GM08714 (cell line): ENCODE data around the gene DNAJC13.

Source experiments
- H3K4me3 ChIP-seq: fragments of 200-500 bp; sonication (Bioruptor generic); 2 replicates; pipeline ENCODE4 v1.5.1; 2014; ENCODE audit warnings: mild to moderate bottlenecking, low read length, inconsistent platforms
- ZNF274 ChIP-seq: IDR thresholded peaks from 2 replicates; pipeline ENCODE4 v1.6.1; 2012; ENCODE audit warnings: mild to moderate bottlenecking, low read depth, low read length

Gene DNAJC13

DNA sequence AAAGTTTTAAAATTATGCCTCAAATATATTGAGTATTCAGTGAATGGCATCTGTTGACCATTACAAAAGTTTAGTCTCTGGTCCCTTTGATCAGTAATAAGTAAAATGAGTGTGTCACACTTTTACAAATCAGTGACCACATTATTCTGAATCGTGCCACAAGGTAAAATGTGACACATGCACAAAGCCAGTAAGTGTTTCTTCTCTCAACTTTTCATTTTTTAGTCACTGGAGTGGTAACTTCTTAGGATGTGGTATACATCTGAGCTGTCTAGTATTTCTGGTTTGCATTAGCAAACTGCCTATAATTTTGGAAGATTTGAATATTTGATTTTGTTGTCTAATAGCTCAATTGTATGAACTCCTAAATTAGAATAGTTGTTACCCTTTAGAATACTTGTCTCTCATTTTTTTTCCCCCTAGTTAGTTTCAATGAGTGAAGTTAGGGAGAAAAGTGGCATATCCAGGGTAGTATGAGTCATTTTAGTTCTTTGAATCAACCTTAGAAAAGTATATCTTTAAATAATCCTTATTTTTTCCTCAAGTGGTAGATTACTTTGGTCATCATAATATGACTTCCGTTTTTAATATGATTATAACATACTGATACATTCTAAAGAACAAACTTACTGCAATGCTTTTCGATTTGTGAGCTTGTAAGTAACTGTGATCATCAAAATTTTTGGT lies 18.1 kb downstream of the DNAJC13 start:
- no peak for TF ChIP-seq ZNF274
- no peak overlapping the region for H3K4me3 ChIP-seq

DNA sequence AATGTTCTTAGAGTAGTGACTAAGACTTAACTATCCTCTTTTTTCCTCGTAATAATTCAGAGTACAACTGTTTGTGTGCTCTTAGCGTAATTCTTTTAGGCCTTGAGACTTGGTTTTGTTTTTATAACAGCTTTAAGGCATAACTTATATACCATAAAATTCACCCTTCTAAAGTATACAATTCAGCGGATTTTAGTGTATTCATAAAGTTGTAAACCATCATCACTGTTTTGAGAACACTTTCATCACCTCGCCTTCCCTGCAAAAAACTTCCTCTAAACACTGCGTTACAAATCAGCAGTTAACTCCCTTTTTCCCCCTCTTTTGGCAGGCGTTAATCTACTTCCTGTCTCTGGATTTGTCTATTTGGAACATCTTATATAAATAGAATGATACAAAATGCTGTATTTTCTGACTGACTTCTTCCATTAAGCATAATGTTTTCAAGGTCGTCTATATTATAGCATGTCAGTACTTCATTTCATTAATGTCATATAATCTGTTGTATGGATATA lies 18.7 kb downstream of the DNAJC13 start:
- no peak overlapping the region for H3K4me3 ChIP-seq
- no peak for TF ChIP-seq ZNF274

DNA sequence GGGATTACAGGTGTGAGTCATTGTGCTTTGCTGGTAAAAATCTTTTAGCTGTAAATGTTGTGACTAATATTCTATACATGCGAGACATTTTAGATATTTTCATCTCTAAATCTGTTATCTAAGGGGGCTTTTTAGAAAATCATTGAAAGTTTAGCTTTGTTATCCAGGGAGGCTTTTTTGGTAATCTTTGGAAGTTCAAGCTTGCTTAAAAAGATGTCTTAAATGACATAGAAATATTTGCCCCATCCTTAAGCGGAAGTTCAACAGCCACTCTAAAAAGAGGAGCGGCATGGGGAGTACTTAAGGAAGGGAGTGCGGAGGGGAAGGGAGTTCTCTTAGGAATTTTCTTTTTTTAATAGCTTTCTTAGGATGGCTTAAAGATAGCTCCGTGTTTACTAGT lies 26.1 kb downstream of the DNAJC13 start:
- no peak for TF ChIP-seq ZNF274
- H3K4me3 ChIP-seq = no peak overlapping the region

DNA sequence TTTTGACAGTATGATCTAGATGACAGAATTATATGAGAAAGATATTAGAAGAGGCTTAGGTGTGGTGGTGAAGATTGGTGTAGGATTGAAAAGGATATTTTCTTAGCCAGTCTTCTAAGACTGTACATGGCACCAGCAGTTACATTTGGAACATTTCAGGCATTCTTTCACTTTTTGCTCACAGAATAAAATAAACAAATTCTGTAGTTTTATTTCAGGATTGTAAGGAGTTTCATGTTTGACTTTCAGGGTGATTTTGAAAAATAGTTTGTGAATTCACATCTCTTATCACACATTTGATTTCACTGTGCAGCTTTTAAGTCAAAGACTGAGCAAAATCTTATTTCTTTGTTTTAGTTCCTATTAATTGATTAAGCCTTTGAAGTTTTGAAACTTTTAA lies 27.1 kb downstream of the DNAJC13 start:
- no peak for TF ChIP-seq ZNF274
- no peak overlapping the region for H3K4me3 ChIP-seq

DNA sequence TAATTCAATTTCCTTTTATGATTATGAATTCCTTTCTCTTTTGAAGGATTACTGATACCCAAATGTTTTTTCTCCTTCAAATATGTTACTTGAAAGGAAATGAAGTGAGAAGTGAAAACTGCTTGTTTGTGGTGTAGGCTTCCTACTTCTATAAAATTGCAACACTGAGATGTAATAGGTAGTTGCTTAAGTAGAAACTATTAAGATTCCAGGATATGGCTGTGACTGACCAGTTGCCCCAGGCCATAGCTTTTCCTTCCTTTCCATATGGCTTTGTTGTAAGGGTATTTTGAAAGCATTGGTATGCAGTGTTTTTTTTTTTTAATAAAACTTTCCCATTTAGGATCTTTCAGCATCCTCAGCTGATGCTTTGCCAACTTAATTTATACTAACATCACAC lies 28.5 kb downstream of the DNAJC13 start:
- no peak overlapping the region for H3K4me3 ChIP-seq
- TF ChIP-seq ZNF274 = no peak

DNA sequence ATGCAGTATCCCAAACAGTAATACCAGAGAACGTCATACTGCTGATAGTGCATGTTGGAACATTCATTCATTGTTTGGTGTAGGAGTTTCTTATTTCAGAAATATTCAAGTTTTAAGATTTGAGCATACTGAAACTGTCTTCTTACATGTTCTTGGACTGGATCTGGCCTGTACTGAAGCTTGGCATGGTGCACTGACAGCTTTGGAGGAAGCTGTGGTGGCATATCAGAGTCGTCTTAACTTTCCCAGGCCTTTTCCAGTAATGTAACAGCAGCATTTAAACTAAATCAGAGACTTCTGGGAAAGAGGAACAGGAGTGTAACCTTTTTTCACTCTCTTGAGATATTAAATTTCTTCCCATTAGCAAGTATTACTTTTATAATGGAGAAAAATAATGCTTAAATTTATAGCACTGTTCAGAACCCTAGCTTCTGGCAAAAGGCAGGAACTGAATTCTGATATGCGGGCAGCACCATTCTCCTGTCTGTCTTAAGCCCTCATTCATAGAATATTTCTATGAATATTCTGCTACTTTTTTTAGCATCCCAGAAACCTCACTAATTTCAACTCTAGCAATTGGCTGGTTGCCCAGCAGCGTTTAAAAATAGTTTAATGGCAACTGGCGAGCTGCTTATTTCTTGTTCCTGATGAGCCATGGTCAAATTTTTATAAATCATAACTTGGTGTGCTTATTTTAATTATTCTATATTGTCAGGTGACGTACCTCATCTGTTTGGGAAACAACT lies 31.1 kb downstream of the DNAJC13 start:
- no peak overlapping the region; the same call in 1 of the 2 replicates for H3K4me3 ChIP-seq
- no peak for TF ChIP-seq ZNF274

DNA sequence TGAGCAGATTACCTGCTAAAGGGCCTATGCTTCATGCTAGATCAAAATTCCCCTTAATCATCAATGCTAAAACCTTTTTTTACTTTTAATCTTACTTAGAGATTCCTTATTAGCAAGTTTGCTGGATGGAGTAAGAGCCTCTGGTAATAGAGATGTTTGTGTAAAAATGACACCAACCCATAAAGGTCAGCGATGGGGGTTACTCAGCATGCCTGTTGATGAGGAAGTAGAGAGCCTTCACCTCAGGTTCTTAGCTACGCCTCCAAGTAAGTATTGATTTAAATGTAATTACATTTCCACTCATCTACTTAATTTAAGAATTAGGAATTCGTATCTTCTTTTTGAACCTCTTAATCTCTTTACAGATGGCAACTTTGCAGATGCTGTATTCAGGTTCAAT lies 38.8 kb downstream of the DNAJC13 start:
- H3K4me3 ChIP-seq = no peak overlapping the region
- no peak for TF ChIP-seq ZNF274

DNA sequence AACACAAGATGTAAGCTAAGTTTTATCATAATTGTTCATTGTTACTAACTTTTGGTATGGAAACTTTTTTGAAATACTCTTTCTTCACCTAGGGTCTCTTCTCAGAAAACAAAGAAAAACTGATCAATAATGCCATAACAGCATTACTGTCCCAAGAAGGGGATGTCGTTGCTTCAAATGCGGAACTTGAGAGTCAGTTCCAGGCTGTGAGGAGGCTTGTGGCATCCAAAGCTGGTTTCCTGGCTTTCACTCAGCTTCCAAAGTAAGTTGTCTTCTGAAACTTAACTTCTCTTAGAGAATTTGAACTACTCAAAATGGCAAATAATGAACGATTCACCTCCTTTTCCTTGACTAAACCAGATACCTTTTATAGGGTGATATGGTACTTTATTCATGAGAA lies 39.3 kb downstream of the DNAJC13 start:
- TF ChIP-seq ZNF274 = no peak
- H3K4me3 ChIP-seq = no peak overlapping the region

DNA sequence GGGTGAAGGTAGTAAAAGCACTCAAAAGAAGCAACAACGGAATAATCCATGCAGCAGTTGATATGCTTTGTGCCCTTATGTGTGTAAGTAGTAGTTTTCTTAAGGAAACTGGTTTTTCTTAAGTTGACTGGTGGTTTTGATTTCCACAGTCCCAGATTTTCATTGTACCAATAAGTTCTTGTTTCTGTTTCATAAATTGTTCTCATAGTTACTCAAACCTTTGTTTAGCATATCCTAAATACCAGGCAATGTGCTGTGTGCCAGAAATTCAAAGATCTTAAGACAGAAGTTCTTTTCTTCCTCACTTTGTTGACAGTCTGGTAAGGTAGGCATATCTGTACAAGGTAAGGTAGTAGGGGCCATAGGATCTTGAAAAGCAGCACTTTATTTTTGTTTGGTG lies 40.0 kb downstream of the DNAJC13 start:
- H3K4me3 ChIP-seq = no peak overlapping the region
- TF ChIP-seq ZNF274 = no peak

DNA sequence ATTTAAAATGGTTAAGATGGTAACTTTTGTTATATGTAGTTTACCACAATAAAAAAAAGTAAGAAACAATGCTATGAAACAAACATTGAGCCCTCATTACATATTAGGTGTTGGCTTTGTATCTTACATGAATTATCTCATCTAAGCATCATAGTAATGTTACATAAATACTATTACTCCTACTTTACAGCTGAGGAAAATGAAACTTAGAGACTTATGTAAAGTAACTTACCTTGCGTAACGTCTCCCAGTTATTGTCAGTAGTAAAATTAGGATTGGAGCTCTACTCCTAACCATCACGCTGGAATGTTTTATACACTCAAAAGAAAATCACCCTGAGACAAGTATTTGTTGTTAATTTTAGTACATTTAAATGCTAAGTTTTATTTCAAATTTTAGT lies 42.2 kb downstream of the DNAJC13 start:
- H3K4me3 ChIP-seq = no peak overlapping the region
- no peak for TF ChIP-seq ZNF274

DNA sequence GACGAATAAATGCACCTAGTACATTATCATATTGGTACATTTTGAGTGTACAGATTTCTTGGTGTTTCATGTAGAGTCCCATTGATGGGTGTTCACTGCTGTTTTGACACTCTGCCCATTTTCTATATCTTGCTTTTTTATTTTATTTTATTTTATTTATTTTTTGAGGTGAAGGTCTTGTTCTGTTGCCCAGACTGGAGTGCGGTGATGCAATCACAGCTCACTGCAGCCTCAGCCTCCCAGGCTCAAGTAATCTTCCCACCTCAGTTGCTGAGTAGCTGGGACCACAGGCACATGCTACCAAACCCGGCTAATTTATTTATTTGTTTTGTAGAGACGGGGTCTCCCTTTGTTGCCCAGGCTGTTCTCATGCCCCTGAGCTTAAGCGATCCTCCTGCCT lies 44.2 kb downstream of the DNAJC13 start:
- no peak for TF ChIP-seq ZNF274
- H3K4me3 ChIP-seq = no peak overlapping the region

DNA sequence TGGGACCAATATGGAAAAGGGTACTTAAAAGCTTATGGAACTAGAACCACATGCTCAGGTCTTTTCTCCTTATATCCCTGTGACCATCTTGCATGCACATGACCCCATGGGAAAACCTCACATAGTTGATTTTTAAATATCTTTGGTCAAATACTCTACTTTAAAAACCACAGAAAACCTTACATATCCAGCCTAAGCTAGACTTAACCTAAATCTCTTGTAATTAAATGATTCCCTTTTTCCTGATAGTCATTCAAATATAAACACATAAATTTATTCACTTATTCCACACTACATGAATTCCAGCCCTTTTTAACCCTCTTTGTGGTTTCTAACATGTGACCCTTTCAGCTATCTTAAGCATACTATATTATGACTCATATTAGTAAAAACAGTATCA lies 46.8 kb downstream of the DNAJC13 start:
- H3K4me3 ChIP-seq = no peak overlapping the region
- no peak for TF ChIP-seq ZNF274

DNA sequence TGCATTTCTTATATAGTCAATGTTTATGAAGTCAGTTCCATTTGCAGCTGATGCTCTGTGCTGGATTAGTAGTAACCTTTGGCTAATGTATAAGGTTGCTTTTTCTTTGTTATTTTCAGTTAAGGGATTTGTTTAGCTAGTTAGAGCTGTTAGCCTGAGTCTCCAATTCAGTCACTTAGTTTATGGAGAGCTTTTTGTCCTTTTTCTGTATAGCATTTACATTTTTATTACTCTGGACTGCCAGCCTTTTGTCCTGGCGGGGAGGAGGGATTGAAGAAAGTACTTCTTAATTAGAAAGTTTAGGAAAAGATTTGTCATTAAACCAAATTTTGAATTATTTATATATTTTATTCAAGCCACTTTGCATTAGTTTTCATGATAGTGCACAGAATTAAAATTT lies 52.0 kb downstream of the DNAJC13 start:
- no peak for TF ChIP-seq ZNF274
- no peak overlapping the region for H3K4me3 ChIP-seq

DNA sequence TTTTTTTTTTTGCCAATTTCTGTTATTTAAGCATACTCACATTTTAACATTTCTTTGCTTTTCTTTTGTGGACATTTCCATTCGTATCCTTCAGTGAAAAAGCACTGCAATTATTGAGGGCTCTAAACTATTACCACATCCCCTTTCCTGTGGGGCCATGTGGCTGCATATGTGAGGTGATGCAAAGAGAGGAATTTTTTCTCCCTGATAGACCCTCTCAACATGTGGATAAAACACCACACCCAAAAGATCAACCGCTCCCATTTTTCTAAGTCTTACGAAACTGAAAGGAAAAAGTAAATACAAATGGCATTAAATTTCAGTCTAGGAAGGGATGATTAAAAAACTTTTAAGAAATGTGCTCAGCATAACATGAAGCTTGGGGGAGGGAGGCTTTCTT lies 68.8 kb downstream of the DNAJC13 start:
- no peak overlapping the region for H3K4me3 ChIP-seq
- no peak for TF ChIP-seq ZNF274

DNA sequence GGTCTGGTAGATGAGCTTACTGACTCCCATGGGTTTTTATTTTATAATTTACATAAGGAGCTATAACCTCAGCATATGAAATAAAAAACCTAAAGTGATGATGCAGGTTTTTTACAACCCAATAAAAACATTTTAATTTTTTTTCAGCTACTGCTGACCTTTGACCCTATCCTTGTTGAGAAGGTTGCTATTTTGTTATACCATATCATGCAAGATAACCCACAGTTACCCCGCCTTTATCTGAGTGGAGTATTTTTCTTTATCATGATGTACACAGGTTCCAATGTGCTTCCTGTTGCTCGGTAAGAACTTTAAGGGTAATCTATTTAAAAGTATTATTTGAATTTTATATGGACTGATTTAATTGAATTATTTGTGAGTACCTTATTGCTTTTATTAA lies 70.8 kb downstream of the DNAJC13 start:
- TF ChIP-seq ZNF274 = no peak
- H3K4me3 ChIP-seq = no peak overlapping the region
